GM21367 (cell line): ENCODE data around the gene KRTAP2-4.
"Not testable (repeated sequence)": the region's sequence is repeated elsewhere in the genome, so short reads cannot be mapped to it uniquely, and the experiment has no call there.

ENCODE experiments used
- ATAC-seq: cut with Tn5 transposase; IDR thresholded peaks from one replicate; pipeline ENCODE4 v1.9.1; 2021; ENCODE audit not compliant: unreplicated experiment

Gene KRTAP2-4

DNA sequence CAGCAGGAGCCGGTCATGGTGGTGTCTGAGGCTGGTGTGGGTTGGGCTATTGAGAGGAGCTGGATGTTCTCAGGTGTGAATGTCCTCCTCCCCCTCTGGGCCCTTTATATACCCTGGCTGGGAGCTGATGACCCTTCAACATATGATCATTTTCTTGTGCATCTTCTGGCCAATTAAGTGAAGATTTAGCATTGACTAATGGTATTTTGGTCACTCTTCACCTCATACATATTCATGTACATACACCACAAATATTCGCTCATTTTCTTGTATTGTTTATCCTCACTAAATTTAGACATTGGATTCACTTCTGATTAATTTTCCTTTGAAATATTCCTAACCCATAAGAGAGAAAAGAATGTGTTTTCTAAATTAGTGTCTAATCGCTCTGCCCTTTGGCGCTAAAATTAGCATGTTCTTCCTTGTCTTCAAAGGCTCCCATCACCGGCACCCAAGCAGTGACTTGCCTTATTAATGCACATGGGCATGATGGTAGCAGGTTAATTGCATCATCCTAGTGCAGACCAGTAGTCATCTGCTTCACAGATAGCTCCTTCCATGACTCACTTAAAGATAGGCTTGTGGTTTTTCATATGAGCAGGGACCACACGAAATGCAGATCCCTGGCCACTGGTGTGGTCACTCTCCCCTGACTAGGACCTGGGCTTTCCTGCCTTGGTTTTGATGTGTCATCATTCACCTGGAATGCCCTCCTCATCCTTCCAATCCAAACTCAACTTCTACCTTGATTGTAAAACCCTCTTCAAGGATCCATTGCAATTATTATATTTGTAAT, at the start of gene KRTAP2-4:
Gene KRTAP2-4, minus strand, starts transcription at position 51 of the 796 bp plus-strand sequence. Its CDS starts 34 bp downstream, at position 17.
- ATAC-seq = no peak

- no peak for ATAC-seq
These were observed 45.6 kb upstream of the KRTAP2-4 start for GRCh38 chr17:41111151-41111885.

- not testable (repeated sequence) for ATAC-seq
These were observed 43.2 kb upstream of the KRTAP2-4 start for GRCh38 chr17:41108728-41109386.

- ATAC-seq = no peak
These were observed 42.3 kb upstream of the KRTAP2-4 start for GRCh38 chr17:41107941-41108450.

DNA sequence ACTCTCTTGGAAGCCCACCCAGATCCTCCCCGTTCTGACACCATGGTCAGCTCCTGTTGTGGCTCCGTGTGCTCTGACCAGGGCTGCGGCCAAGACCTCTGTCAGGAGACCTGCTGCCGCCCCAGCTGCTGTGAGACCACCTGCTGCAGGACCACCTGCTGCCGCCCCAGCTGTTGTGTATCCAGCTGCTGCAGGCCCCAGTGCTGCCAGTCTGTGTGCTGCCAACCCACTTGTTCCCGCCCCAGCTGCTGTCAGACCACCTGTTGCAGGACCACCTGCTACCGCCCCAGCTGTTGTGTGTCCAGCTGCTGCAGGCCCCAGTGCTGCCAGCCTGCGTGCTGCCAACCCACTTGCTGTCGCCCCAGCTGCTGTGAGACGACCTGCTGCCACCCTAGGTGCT, 39.7 kb upstream of the KRTAP2-4 start, which contains the start of gene KRTAP4-9:
Gene KRTAP4-9, plus strand, starts transcription at position 43 of the 400 bp plus-strand sequence. Its CDS starts 0 bp downstream, at position 43.
- not testable (repeated sequence) for ATAC-seq

GRCh38 chr17:41104386-41105038, 38.8 kb upstream of the KRTAP2-4 start:
- not testable (repeated sequence) for ATAC-seq

- no peak for ATAC-seq
These were observed 38.2 kb upstream of the KRTAP2-4 start for GRCh38 chr17:41103896-41104295.

DNA sequence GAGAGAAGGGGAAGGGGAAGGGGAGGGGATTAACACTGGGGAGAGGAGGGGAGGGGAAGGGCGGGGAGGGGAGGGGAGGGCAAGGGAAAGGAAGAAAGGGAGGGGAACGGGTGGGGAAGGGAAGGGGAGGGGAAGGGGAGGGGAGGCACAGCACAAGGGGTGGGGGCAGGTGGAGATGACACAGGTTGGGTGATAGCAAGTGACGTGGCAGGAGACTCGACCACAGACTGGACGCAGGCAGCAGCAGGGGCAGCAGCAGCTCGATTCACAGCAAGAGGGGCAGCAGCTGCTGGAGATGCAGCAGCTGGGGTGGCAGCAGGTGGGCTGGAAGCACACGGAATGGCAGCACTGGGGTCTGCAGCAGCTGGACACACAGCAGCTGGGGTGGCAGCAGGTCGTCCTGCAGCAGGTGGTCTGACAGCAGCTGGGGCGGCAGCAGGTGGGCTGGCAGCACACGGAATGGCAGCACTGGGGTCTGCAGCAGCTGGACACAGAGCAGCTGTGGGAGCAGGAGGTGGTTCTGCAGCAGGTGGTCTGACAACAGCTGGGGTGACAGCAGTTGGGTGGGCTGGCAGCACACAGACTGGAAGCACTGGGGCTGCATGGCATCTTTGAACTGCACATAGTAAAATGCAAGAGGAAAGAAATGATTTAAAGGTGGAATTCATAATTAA, 36.0 kb upstream of the KRTAP2-4 start, which contains the start of gene KRTAP4-16:
Gene KRTAP4-16, minus strand, starts transcription at position 624 of the 674 bp plus-strand sequence. Its CDS starts 0 bp downstream, at position 624.
- no peak for ATAC-seq

DNA sequence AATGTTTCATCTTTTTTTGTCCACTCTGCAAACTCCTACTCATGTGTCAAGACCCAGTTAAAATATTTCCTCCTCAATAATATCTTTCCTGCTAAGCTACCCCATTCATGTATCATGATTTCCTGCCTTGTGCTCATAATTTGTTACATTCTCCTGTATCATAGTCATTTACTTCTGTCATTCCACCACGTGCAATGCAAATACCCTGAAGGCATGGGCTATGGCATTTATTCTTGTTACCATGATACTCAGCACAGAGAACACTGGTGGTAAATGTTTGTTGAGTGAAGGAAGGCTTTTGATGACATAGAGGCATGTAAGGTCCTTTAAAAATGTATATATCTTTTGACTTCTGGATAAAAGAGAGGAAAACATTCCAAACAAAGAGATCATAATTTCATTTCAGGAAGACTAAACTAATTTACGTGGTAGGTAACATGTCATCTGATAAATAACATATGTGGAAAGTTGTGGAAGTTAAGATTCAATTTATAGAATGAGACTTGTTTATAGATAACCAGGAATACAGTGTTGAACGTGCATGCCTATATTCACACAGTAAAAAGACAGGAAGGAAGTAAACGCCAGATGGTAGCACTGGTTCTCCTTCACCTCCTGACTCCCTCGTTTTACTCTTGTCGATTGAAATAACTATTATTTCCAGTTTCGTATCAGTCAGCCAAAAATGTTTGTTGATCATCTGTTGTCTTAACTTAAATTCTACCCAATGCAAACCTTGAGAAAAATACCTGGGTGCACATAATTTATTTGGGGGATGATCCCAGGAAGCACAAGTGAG, 34.2 kb upstream of the KRTAP2-4 start:
- ATAC-seq = not testable (repeated sequence)

DNA sequence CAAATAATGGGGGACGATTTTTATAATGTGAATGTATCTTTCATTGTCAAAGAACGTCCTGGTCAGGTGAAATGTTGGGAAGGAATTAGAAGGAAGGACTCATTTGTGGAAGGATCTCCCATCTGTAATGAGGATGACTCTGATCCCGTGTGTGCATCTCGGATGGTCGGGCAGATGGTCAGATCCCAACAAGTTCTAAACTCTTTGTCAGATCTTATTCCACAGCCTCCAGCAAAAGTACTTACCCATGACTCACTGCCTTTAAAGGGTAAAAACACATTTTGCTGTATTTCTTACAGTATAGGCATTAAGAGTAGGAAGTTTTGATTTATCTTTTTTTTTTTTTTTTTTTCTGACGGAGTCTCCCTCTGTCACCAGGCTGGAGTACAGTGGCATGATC, 32.8 kb upstream of the KRTAP2-4 start:
- ATAC-seq = no peak

- no peak for ATAC-seq
These were observed 32.4 kb upstream of the KRTAP2-4 start, which contains the start of gene KRTAP4-8 for GRCh38 chr17:41098042-41098441. Gene KRTAP4-8 (minus strand): TSS chr17:41098142. CDS start chr17:41098084, 58 bp downstream.

DNA sequence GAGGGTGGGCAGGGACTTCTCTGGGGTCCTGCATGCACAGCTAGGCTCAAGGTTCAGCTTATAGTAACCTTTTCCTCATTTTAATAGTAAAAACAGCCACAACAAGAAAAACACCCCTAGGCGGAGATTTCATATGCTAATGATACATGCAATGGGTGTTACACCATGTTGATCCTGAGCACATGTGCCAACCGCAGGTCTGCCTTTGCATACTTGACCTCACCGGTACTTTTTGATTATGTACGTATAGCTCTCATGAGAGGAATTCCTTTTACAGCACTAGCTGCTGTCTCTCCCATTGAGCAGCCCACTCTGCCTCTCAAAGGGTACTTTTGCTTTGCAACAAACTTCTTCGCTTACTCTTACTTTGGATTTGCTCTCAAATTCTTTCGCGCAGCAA, 30.4 kb upstream of the KRTAP2-4 start:
- no peak for ATAC-seq

DNA sequence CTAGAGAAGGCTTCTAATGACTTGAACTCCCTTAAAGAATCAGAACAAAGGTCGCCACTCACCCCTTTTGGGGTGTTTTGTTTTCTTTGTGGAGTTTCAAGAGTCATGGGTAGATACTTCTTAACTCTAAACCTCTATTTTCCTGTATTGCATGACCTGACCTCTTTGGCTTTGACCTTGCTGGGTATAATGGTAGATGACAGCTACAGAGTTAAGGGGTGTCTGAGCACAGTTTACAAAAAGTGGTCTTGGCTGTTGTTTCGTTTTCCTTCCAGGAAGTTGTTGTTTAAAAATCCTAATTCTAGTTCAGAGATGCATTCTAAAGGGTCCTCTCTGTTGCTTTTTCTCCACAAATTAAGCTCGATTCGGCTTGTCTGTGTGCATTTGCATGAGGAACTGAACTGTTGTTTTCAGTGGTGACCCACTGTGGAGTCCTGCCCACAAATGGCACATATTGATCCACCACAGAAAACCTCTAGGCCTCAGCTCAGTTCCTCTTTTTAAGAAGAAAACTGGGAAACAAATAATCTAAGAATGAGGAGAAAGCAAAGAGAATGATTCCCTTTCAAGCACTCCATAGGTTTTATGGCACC, 23.2 kb upstream of the KRTAP2-4 start:
- ATAC-seq = not testable (repeated sequence)

DNA sequence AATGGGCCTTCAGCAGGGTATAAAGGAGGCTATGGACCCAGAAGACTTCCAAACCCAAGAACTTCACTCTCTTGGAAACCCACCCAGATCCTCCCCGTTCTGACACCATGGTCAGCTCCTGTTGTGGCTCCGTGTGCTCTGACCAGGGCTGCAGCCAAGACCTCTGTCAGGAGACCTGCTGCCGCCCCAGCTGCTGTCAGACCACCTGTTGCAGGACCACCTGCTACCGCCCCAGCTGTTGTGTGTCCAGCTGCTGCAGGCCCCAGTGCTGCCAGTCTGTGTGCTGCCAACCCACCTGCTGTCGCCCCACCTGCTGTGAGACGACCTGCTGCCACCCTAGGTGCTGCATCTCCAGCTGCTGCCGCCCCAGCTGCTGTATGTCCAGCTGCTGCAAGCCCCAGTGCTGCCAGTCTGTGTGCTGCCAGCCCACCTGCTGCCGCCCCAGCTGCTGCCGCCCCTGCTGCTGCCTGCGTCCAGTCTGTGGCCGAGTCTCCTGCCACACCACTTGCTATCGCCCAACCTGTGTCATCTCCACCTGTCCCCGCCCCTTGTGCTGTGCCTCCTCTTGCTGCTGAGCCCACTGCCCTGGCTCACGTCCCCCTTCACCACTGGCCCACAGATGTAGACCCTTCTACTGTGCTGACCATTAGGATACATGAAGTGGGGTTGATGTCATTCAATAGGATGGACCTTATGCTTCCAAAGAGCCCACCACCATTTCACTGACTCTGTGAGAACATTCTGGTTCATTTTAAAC, 18.6 kb upstream of the KRTAP2-4 start, which contains the start of gene KRTAP4-7:
Gene KRTAP4-7, plus strand, starts transcription at position 51 of the 757 bp plus-strand sequence. Its CDS starts 57 bp downstream, at position 108.
- ATAC-seq = not testable (repeated sequence)

DNA sequence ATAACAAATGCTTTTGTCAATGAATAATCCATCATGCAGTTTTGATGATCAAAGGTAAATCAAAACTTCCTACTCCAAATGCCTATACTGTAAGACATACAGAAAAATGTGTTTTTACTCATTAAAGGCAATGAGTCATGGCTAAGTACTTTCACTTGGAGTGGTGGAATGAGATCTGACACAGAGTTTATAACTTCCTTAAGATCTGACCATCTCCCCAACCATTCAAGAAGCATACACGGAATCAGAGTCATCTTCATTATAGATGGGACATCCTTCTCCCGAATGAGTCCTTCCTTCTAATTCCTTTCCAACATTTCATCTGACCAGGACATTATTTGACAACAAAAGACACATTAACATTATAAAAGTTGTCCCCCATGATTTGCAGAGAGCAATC, 17.7 kb upstream of the KRTAP2-4 start:
- not testable (repeated sequence) for ATAC-seq

- no peak for ATAC-seq
These were observed 16.9 kb upstream of the KRTAP2-4 start for GRCh38 chr17:41082626-41083025.

DNA sequence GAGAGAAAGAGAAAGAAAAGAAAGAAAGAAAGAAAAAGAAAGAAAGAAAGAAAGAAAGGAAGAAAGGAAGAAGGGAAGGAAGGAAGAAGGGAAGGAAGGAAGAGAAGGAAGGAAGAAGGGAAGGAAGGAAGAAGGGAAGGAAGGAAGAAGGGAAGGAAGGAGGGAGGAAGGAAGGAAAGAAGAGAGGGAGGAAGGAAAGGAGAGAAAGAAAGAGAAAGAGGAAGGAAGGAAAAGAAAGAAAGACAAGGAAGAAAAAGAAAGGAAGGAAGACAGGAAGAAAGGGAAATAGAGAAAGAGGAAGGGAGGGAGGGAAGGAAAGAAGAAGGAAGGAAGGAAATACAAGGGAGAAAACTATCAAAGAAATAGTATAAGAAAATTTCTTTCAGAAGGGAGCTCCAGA, 11.1 kb upstream of the KRTAP2-4 start:
- no peak for ATAC-seq

GRCh38 chr17:41073676-41074075, 8.0 kb upstream of the KRTAP2-4 start:
- ATAC-seq = no peak
